Kidney (tissue), 14 donors: ENCODE data around the gene IP6K3. TPM values are rescaled to one million over a fixed set of nuclear protein-coding genes. Genes with fewer than 3 reads are reported as not detected.

Source experiments
- DNase-seq, 5 donors: peaks; one replicate each; pipeline ENCODE4 v3.0.0-alpha.2; 2013 to 2020
- FAIRE-seq: peaks from 2 replicates; lab custom pipeline; 2012; peaks lifted over from hg19 to GRCh38; lab: Jason Lieb, UNC
- H3K27ac ChIP-seq, 2 donors: one replicate each; pipeline ENCODE4 v1.7.0; 2013; ENCODE audit warnings: low read depth in 2 of 2, low read length in 2 of 2, inconsistent platforms in 1 of 2
- H3K27me3 ChIP-seq: one replicate; pipeline ENCODE4 v1.7.1; 2013; ENCODE audit warnings: low read length, inconsistent platforms; ENCODE audit not compliant: control insufficient read depth, insufficient read depth
- H3K36me3 ChIP-seq, 3 donors: one replicate each; pipeline versions ENCODE4 v1.7.0 to v1.7.1; 2013; ENCODE audit warnings: low read length in 3 of 3, control low read depth in 1 of 3, inconsistent platforms in 1 of 3; ENCODE audit not compliant: insufficient read depth in 3 of 3, control insufficient read depth in 2 of 3
- H3K4me1 ChIP-seq, 3 donors: one replicate each; pipeline versions ENCODE4 v1.7.0 to v1.7.1; 2013; ENCODE audit warnings: low read length in 3 of 3, inconsistent platforms in 1 of 3, low read depth in 1 of 3; ENCODE audit not compliant: control insufficient read depth in 2 of 3, insufficient read depth in 2 of 3
- H3K4me3 ChIP-seq, 3 donors: one replicate each; pipeline versions ENCODE4 v1.7.0 to v1.8.1; 2013; ENCODE audit warnings: low read length in 3 of 3, control low read depth in 1 of 3, inconsistent platforms in 1 of 3
- H3K9ac ChIP-seq, 3 donors: one replicate each; pipeline versions ENCODE4 v1.7.0 to v1.7.1; 2013; ENCODE audit warnings: low read length in 3 of 3, control low read depth in 1 of 3, inconsistent platforms in 1 of 3
- H3K9me3 ChIP-seq, 3 donors: one replicate each; pipeline versions ENCODE4 v1.7.0 to v1.7.1; 2013; ENCODE audit warnings: low read length in 3 of 3, control low read depth in 1 of 3, inconsistent platforms in 1 of 3; ENCODE audit not compliant: control insufficient read depth in 2 of 3, insufficient read depth in 1 of 3
- CTCF ChIP-seq: IDR thresholded peaks from 3 replicates; pipeline ENCODE4 v1.5.1; 2012; ENCODE audit warnings: mild to moderate bottlenecking, moderate library complexity, borderline replicate concordance; ENCODE audit not compliant: insufficient read depth; ENCODE audit errors: extremely low read depth
- intact Hi-C: fragments of 100-400 bp; cut with DNase I; formaldehyde crosslinking; loops from one replicate; pipeline ENCODE4 v1.11.1; 2022
- polyA plus RNA-seq: library from polyadenylated mRNA; stranded (reverse); fragments of 350-450 nt; fragmentation: Illumina TruSeq; extraction: RNeasy Lipid Tissue Mini Kit (QIAGEN cat#74804); gene quantifications from one replicate; pipeline ENCODE4 v1.2.3, GENCODE V29; 2014; ENCODE audit warnings: low read depth, low replicate concordance; ENCODE audit not compliant: insufficient read depth
- total RNA-seq: library from RNA; stranded (reverse); fragmentation: NEBNext Ultra II Directional; extraction: Animal tissue kit (Norgen Biotek cat#: 25700); gene quantifications from one replicate; pipeline ENCODE4 v1.2.1, GENCODE V29; 2021
- donor health status: control.
- donor health status: control.
- donor health status: control.
- donor health status: control.
- donor health status: control.
- donor health status: DM: yes; HTN: yes; CAD: no.
- donor health status: Normal renal cell carcinoma (clear cell type).

Gene IP6K3
- total and polyA plus RNA-seq, 2 donors from 2014 or later: 0.47 to 4.0 TPM

GRCh38 chr6:33698494-33698893 lies 48.2 kb downstream of the IP6K3 start:
- H3K4me1 ChIP-seq: peaks cover 0 to 9% (median 6%) of the 10 kb centered on the region in 3 donors
- no peaks in the 10 kb centered on the region for H3K27me3 ChIP-seq
- no peak overlapping the region for H3K9ac ChIP-seq
- intact Hi-C loops: loop anchor here (10.0 kb wide), 1 partner anchor 114 kb away; the partner anchor contains the start of gene BAK1
- H3K9me3 ChIP-seq: no peaks in the 10 kb centered on the region
- no peak overlapping the region for H3K27ac ChIP-seq
- H3K4me3 ChIP-seq: no peak overlapping the region
- peaks cover 0 to 12% (median 7%) of the 10 kb centered on the region in 3 donors for H3K36me3 ChIP-seq
- TF ChIP-seq CTCF: no peak
- DNase-seq (peak in 1 of 5 donors; percentile 54), FAIRE-seq (no peak)

- no peaks in the 10 kb centered on the region for H3K27me3 ChIP-seq
Measured at GRCh38 chr6:33697845-33698244, 48.9 kb downstream of the IP6K3 start.

DNA sequence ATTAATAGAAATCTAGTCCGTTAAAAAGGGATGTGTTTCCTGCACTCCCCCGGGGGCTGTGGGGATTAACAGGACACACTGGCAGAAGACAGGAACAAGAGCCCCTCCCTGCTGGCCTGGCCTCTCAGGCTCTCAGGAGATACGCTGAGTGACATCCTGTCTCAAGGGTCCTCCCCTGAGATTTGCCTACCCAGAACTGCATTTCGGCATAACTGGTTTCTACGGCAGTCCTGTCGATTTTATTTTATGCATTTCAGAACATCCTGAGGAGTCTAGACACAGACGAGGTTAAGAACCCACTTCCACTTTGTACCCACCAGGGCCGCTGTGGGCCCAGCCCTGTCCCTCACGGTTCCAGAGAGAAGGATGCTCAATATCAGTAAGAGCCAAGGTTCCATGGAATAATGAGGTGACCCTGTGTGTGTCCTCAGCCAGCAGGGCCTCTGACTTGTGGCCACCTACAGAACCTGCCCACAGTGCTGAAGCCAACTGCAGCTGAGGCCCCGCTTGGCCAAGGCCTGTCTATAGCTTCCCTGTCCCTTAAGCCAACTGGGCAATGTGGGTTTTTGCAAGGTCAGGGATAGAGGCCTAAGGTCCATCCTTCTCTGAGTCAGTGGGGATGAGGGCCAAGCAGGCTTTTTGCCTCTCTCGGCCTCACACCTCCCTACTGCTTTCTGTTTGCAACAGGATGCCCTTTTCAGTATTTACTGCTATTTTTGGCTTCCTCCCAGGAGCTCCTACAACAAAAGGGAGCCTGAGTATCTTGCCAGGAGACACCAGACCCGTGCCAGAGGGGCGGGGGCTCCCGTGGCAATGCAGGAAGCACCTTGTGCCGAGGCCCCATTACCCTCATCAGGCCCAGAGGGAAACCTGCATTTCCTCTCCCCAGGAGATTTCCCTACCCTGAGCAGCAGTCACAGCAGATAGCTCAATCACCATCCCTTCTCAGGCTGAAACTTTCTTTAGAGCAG lies 49.9 kb downstream of the IP6K3 start:
- H3K9me3 ChIP-seq: no peaks in the 10 kb centered on the region
- intact Hi-C loops: loop anchor here (10.0 kb wide), 1 partner anchor 112 kb away; the partner anchor contains the start of gene BAK1
- H3K27me3 ChIP-seq: no peaks in the 10 kb centered on the region
- peaks cover 0 to 13% (median 6%) of the 10 kb centered on the region in 3 donors for H3K4me1 ChIP-seq
- H3K4me3 ChIP-seq: no peak overlapping the region
- H3K36me3 ChIP-seq: peaks cover 0 to 12% (median 7%) of the 10 kb centered on the region in 3 donors
- FAIRE-seq (no peak), DNase-seq (peak in 2 of 5 donors; percentile 66 to 84)
- H3K9ac ChIP-seq: no peak overlapping the region
- no peak for TF ChIP-seq CTCF
- peak overlapping the region in 1 of 2 donors; percentile 1 for H3K27ac ChIP-seq

More at GRCh38 chr6:33697845-33698244, 48.9 kb downstream of the IP6K3 start:
- Histone ChIP-seq H3K4me3 (no peak overlapping the region), H3K36me3 (peaks cover 0 to 12% (median 7%) of the 10 kb centered on the region in 3 donors), H3K27ac (no peak overlapping the region), H3K9me3 (no peaks in the 10 kb centered on the region), H3K4me1 (peaks cover 0 to 9% (median 6%) of the 10 kb centered on the region in 3 donors), H3K9ac (no peak overlapping the region)
- intact Hi-C loops: loop anchor here (10.0 kb wide), 1 partner anchor 113 kb away; the partner anchor contains the start of gene BAK1
- peak in 1 of 5 donors; percentile 45 for DNase-seq
- no peak for FAIRE-seq
- no peak for TF ChIP-seq CTCF
